HG03378 (cell line): ENCODE data around the gene BPIFB1.

ENCODE experiments used
- ATAC-seq: cut with Tn5 transposase; IDR thresholded peaks from one replicate; pipeline ENCODE4 v1.9.1; 2021; ENCODE audit warnings: mild to moderate bottlenecking, moderate library complexity; ENCODE audit not compliant: unreplicated experiment

The BPIFB1 gene

DNA sequence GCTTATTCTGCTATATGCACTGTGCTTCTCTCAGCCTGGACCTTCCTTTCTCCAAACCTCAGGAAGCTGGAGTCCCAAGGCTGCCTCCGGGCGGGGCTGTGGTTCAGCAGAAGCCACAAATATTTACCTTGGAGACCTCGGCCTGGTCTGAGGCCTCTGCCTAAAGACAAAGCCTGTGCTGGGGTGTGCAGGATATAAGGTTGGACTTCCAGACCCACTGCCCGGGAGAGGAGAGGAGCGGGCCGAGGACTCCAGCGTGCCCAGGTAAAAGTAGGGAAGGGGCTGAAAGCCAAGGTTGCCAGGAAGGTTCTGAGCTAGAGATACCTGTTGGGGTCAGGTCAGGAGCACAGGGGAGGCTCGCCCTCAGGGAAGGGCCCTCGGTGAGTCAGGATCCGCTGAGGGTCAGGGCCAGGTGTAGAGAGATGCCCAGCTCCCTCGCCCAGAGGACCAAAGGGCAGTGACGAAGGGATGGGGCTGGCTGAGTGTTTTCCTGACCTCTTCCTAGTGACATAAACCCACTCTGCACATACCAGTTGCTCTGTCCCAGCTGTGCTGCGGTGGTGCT is at the start of gene BPIFB1:
Gene BPIFB1, plus strand, starts transcription at position 224 of the 565 bp plus-strand sequence. CDS start 2,860 bp downstream, outside the sequence.
- no peak for ATAC-seq

DNA sequence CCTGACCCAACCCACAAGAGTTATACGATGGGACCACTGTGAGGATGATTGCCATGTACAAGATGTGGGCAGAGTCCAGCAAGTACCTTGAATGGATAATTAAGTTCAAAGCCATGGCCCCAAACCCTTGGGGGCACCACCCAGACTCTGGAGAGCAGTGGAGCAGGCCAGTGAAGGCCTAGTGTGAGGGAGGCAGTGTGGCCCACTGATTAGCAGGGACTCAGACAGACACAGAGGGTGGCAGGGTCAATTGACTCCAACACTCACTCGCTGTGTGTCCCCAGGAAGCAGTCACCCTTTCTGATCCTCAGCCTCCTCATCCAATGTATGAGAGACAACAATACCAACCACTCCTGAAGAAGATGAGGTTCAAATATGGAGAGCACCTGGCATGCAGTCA is 49.0 kb upstream of the BPIFB1 start:
- ATAC-seq: no peak

GRCh38 chr20:33235696-33236095 is 47.3 kb upstream of the BPIFB1 start, which contains the start of gene BPIFA1:
BPIFA1 (plus strand) TSS chr20:33235996; CDS start chr20:33237712, 1,716 bp downstream.
- no peak for ATAC-seq

DNA sequence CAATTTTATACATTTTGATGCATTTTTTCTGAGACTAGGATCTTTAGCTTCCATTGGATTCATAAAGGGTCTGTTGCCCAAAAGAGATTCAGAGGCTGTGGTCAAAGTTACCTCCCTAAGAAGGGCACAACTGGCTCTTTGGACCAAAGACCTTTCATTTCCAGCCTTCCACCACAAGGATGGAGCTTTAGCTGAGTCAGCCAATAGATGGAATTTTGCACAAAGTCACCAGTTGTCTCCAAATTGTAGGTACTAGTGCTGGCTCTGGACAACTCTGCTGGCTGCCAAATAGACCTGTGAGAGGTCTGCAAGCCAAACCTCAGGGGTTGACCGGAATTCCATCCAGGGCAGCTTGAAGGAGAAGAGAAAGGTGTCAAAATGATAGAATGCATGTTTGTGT is 46.7 kb upstream of the BPIFB1 start:
- no peak for ATAC-seq

- ATAC-seq: no peak
Observed at GRCh38 chr20:33237989-33238388, 45.0 kb upstream of the BPIFB1 start.

- no peak for ATAC-seq
Observed at GRCh38 chr20:33239418-33239817, 43.6 kb upstream of the BPIFB1 start.

DNA sequence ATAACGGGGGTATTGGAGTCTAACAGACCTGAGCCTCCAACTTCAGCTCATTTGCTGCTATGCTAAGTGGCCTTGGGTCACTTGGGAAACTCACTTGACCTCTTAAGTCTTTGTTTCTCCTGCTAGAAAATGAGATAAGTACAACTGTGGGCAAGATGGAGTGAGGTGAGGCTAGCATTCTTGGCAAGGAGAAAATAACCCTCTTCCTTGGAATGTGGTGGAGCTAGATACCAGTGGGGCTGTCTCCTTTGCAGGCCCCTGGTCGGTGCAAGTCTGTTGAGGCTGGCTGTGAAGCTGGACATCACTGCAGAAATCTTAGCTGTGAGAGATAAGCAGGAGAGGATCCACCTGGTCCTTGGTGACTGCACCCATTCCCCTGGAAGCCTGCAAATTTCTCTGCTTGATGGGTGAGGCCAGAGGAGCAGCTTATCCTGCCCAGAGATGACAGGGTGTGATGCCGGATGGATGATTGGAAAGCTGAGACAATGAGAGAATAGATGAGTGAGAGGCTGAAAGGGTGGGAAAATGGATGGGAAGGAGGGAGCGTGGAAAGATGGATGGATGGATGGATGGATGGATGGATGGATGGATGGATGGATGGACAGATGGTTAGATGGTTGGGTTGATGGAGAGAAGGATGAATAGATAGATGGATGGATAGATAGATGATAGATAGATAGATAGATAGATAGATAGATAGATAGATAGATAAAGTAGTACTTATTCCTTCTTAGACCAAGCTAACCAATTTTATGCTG is 42.9 kb upstream of the BPIFB1 start:
- no peak for ATAC-seq

- ATAC-seq: no peak
Observed at GRCh38 chr20:33240923-33241322, 42.1 kb upstream of the BPIFB1 start.

- ATAC-seq: no peak
Observed at GRCh38 chr20:33242319-33243100, 40.5 kb upstream of the BPIFB1 start.

- ATAC-seq: no peak
Observed at GRCh38 chr20:33246077-33246476, 36.9 kb upstream of the BPIFB1 start.

DNA sequence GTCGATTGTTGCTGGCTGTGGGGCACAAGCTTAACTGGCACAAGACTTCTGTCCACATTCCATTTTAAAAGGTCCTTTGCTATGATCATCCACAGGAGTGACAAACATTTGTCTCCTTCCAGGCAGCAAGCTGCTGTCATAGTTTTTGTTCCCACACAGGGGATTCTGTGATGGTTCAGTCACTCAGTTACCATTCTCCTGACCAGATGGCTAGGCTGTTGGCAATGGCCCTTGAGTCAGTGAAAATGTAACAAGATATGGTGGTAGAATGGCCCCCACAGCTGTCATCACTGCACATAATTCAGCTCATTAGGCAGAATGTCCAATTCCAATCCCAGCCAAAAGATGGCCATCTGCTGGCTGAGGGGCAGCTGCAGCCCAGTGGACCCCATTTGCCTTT is 33.6 kb upstream of the BPIFB1 start:
- no peak for ATAC-seq

- no peak for ATAC-seq
Observed at GRCh38 chr20:33250666-33251065, 32.3 kb upstream of the BPIFB1 start.

DNA sequence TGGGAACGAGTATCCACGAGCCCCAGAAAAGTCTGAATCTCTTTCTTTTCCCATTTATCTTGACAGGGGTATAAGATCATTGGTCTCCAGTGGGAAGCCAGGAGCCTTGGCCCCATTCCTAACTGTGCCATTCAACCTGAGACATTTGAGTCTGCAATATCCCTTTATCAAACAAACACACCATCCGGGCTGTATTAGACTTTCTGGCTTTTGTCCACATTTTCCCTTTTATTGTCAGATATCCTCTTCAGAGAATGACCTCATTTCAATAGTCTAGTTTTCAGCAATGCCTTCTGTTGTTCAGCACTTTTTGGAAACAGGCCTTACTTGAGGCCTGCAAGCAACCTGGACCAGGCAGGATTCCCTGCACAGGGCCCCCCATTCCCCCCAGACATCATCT is 31.5 kb upstream of the BPIFB1 start:
- no peak for ATAC-seq

DNA sequence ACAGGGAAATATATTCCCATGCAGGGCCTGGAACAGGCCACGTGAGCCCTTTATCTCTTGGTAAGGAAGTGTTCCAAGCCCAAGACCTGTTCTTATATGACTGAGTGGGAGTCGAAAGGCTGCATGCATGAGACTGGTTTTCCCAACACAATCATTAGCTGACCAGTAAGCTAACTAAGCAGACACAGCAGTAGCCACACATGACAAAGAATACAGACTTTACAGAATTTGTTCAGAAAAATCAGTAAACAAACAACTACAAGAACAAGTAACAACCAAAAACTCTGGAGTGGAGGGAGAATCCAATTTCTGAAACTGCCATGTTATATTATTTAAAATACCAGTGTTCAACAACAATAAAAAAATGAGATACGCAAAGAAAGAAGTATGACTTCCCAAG is 30.6 kb upstream of the BPIFB1 start:
- ATAC-seq: no peak

- ATAC-seq: no peak
Observed at GRCh38 chr20:33255005-33255404, 28.0 kb upstream of the BPIFB1 start.

DNA sequence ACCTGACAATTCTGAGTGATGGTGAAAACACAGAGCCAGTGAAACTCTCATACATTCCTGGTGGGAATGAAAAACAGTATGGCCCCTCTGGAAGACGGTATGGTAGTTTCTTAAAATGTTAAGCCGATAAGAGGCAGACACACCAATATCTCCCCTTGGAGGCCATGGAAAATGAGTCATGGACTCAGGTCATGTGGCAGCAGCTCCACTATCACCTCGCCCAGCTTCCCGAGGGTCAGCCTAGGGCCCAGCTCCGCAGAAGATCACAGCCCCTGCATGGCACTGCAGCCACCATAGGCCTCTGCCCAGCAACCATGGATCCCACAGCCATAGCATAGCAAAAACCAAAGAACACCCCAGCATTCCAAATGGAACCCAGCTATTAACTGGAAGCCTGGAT is 25.8 kb upstream of the BPIFB1 start:
- ATAC-seq: no peak

- no peak for ATAC-seq
Observed at GRCh38 chr20:33259371-33259770, 23.6 kb upstream of the BPIFB1 start.

DNA sequence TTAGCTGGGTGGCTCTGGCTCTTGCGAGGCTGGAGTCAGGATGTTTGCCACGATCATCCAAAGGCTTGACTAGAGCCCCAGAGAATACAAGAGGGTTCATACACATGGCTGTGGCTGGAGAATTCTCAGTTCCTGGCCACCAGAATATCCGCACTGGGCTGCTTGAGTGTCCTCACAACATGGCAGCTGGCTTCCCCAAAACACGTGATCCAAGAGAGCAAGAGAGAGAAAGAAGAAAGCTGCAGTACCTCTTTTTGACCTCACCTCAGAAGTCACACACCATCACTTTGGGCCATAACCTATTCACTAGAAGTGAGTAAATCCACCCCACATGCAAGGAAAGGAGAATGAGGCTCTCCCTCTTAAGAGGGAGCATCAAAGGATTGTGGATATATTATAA is 21.5 kb upstream of the BPIFB1 start:
- ATAC-seq: no peak

- no peak for ATAC-seq
Observed at GRCh38 chr20:33262658-33263065, 20.4 kb upstream of the BPIFB1 start.

- no peak for ATAC-seq
Observed at GRCh38 chr20:33263784-33264183, 19.2 kb upstream of the BPIFB1 start.

DNA sequence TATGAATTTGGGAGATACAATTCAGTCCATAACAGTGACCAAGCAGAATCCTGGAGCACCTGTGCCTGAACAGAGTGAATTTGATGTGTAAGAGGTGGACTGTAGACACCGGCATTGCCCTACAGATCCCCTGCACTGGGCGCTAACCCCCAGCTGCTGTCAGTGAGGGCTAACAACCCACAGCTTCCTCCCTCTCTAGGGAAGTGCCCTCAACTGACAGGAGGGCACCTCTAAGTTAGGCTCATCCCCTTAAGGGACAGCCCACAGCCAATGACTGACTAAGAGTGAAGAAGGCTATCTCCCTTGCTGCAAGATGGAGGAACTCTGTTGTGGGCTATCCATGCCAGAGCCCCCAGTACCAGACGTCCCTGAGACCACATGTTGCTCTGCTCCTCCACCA is 15.3 kb upstream of the BPIFB1 start:
- ATAC-seq: no peak
